ENCODE results near the gene SLCO3A1.

The SLCO3A1 gene

DNA sequence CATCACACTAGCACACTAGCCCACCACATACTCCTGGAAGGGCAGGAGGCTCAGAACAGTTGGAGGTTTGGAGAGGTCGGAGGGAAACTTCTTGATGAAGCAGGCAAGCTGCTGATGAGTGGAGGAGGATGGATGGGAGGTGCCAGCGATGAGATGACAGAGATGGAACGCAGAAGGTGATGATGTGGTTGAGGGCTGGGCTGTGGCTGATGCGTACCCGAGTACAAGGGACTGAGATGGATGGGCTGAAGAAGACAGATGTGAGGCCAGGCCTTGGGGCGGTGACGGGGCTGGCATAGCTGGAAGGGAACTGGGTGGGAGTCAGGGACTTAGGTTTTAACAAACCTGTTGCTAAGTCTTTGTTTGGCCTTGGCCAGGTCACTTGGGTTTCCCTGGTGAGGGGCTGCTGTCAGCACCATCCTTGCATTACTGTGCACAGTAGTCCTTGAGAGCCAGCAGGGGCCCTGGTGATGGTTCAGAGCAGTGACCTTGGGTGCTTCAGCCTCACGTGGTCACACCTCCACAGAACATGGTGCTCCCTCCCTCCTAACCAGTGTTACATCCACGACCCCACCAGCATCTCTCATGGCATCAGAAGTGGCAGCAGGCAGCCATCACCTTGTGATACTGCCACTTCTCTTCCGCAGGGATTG lies 164.5 kb downstream of the SLCO3A1 start:
- no peak overlapping the region for H3K4me3 ChIP-seq (ENCODE audit: low read depth, low read length)

DNA sequence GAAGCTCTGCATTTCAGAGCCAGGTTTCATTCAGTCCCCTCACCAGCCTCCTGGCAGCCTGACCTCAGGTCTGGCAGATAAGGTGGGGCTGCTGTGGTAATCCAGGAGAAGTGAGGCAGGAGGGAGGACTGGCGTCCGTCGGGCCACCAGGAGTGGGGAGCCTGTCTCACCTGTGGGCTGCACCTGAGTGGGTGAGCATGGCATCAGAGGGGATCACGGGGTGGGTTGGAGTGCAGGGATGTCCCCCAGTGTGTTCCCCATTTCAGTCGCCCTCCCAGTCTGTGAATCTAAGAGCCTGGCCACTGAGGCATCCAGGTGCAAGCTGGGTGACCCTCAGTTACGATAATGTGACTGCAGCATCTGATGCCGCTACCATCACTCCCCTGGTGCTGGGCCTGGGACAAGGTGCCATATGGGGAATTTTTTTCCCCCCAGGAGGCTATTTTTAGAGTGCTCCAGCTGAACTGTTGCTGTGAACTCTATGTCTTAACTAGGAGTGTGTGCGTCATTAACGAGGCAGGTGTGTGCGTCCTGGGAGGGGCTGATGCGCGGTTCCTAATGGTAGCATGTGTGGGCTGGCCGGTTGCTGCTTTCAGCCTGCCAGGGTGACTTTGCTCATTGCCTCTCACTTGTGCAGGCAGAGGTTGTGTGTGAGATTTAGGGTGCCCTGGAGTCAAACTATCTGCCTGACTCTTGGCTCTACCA lies 165.2 kb downstream of the SLCO3A1 start:
- no peak overlapping the region for H3K4me3 ChIP-seq (ENCODE audit: low read depth, low read length)
- TF ChIP-seq, protein P1, sequence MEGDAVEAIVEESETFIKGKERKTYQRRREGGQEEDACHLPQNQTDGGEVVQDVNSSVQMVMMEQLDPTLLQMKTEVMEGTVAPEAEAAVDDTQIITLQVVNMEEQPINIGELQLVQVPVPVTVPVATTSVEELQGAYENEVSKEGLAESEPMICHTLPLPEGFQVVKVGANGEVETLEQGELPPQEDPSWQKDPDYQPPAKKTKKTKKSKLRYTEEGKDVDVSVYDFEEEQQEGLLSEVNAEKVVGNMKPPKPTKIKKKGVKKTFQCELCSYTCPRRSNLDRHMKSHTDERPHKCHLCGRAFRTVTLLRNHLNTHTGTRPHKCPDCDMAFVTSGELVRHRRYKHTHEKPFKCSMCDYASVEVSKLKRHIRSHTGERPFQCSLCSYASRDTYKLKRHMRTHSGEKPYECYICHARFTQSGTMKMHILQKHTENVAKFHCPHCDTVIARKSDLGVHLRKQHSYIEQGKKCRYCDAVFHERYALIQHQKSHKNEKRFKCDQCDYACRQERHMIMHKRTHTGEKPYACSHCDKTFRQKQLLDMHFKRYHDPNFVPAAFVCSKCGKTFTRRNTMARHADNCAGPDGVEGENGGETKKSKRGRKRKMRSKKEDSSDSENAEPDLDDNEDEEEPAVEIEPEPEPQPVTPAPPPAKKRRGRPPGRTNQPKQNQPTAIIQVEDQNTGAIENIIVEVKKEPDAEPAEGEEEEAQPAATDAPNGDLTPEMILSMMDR (IDR thresholded peaks at IDR 0.05; ENCODE audit: low read depth, low read length), result no peak

More for the DNA sequence above, 164.5 kb downstream of the SLCO3A1 start:
- TF ChIP-seq, protein P1 (IDR thresholded peaks at IDR 0.05; ENCODE audit: low read depth, low read length), result no peak

DNA sequence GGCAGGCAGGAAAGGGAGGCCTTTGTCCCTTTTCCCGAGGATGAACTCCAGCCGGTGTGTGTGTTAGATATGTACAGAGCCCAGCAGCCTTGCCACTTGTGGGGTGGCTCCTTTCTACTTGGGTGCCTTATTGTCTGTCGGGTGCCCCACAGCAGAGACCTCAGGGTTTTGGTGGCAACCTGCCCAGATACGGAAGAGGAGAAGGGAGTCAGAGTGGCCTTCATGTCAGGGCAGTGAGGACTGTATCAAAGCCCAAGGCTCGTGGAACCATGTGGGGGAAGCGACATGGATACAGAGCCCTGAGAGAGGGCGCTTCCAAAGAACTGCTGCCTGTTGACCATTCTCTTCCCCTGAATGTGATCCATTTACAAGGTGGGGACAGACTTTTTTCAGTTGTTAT lies 166.2 kb downstream of the SLCO3A1 start:
- TF ChIP-seq, protein P1 (IDR thresholded peaks at IDR 0.05; ENCODE audit: low read depth, low read length), result no peak
- H3K4me3 ChIP-seq (ENCODE audit: low read depth, low read length), result no peak overlapping the region

DNA sequence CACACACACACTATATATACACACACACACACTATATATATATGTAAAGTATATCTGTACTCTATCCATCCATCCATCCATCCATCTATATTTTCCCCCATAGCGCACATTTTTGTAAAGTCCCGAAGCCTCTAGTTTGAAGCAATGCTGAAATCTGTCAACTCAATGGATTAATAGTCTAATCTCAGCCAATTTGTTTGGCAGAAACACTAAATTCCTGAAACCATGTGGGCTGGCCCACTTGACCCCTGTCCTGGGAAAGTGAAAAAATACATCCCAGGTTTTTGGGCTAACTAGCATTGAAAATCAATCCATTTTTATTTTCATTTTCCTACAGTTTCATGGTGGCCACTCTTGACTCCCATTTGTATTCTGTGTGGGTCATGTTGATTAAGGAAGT lies 166.7 kb downstream of the SLCO3A1 start:
- TF ChIP-seq, protein P1 (IDR thresholded peaks at IDR 0.05; ENCODE audit: low read depth, low read length), result no peak
- H3K4me3 ChIP-seq (ENCODE audit: low read depth, low read length), result no peak overlapping the region

DNA sequence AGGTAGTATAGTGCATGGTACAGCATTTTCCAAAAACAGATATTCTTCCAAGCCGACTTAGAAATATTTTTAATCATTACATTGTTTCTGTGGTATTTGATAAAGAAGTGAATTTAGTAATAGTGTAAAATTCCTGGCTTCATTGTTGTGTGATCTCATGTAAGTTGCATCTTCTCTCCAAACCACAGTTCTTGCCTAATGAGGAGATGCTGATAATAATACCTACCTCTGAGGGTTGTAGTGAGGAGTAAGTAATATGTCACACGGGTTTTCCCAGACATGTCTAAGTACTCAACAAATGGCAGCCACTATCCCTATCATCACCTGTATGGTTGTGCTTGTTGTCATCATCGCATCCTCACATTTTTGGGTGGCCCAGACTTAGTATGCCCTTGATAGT lies 167.3 kb downstream of the SLCO3A1 start:
- no peak overlapping the region for H3K4me3 ChIP-seq (ENCODE audit: low read depth, low read length)
- TF ChIP-seq, protein P1 (IDR thresholded peaks at IDR 0.05; ENCODE audit: low read depth, low read length), result no peak

DNA sequence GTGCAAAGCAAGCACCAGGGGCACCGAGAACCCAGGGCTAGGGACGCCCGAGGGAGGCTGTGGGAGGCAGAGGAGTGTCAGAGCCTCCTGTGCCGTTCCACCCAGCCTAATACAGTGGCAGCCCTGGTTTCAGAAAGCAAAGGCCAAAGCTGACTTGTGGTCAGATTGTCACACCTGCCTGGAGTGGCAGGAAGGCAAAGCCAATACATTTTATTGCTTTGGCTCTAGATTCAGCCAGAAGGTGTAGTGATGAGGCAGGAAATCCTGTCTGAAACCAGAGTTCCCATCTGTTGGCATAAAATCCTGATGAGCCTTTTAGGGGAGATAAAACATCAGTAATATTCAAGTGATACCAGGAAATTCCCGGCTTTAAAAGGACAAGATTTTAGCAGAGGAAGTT lies 168.3 kb downstream of the SLCO3A1 start:
- no peak overlapping the region for H3K4me3 ChIP-seq (ENCODE audit: low read depth, low read length)
- TF ChIP-seq, protein P1 (IDR thresholded peaks at IDR 0.05; ENCODE audit: low read depth, low read length), result no peak

DNA sequence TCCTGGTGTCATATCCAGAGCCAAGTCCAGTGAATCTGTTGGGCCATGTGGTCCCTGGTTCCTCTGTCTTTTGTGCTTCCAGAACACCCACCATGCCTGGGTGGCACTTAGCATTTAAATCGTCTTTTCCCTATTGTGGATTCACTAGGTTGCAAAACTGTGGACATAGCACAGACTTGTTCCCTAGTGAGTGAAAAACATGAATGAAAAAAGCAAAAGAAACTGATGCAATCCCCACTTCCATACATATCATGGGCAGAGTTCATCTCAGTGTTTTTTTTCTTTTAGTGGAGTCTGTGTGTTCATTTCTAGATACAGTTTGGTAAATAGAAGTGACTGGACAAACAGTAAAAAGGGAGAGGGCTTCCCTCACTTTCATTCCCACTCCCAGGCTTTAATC lies 170.5 kb downstream of the SLCO3A1 start:
- TF ChIP-seq, protein P1 (IDR thresholded peaks at IDR 0.05; ENCODE audit: low read depth, low read length), result no peak
- H3K4me3 ChIP-seq (ENCODE audit: low read depth, low read length), result no peak overlapping the region
